Activated naive CD8-positive, alpha-beta T cell treated with anti-CD3 and anti-CD28 coated beads, Interleukin-2, amount 50 U/mL, for 16 hours (primary cell): ENCODE data around the gene ZNF425.
"Not testable (repeated sequence)": the region's sequence is repeated elsewhere in the genome, so short reads cannot be mapped to it uniquely, and the experiment has no call there.

Source experiments
- DNase-seq: peaks from one replicate; pipeline ENCODE4 v3.0.0-alpha.2; 2020; ENCODE audit warnings: low read depth, low spot score

Gene ZNF425

GRCh38 chr7:149074116-149074885 is 51.8 kb downstream of the ZNF425 start:
- no peak for DNase-seq

DNA sequence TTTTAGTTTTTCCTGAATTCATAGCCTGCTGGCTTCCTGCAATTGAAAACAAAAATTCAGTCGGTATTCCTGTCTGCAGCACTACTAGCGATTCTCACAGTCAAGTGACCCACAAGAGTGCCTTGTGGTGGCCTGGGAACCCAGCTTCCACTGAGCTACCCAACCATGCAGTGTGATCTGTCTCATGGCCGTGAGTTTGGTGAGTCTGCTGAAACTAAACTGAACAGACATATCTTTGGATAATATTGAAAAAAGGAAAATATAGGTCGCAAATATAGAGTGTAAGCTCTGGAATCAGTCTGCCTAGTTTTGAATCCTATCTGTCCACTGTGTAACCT is 53.7 kb downstream of the ZNF425 start:
- no peak for DNase-seq

- DNase-seq, result peak; percentile 4
Observed at GRCh38 chr7:149071641-149072437, 54.3 kb downstream of the ZNF425 start.

GRCh38 chr7:149071182-149071635 is 54.9 kb downstream of the ZNF425 start:
- DNase-seq, result no peak

DNA sequence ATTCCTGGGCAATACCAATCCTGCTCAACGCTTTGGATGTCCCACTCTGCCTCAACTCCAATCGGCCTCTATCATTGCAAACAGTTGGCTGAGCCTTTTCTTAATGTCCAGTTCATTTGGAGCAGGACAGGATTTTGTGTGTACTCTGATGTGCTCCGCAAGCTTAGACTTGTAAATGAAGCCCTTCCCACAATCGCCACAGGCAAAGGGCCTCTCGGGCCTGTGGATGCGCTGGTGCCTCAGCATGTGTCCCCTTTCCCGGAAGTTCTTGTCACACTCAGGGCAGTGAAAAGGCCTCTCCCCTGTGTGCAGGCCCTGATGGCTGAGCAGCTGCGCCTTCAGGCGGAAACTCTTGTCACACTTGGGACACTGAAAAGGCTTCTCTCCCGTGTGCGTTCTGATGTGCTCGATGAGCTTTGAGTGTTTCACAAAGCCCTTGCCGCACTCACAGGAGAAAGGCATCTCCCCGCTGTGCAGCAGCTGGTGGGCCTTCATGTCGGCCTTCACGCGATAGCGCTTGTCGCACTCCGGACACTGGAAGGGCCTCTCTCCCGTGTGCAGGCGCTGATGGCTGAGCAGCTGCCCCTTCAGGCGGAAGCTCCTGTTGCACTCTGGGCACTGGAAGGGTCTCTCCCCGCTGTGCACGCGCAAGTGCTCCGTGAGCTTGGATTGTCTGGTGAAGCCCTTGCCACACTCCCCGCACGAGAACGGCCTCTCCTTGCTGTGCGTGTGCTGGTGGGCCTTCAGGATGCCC is 55.6 kb downstream of the ZNF425 start:
- no peak for DNase-seq

GRCh38 chr7:149067869-149068268 is 58.3 kb downstream of the ZNF425 start:
- no peak for DNase-seq

GRCh38 chr7:149063476-149063875 is 62.6 kb downstream of the ZNF425 start:
- no peak for DNase-seq

GRCh38 chr7:149062217-149062899 is 63.8 kb downstream of the ZNF425 start:
- not testable (repeated sequence) for DNase-seq

- no peak for DNase-seq
Observed at GRCh38 chr7:149060156-149060555, 66.0 kb downstream of the ZNF425 start.

DNA sequence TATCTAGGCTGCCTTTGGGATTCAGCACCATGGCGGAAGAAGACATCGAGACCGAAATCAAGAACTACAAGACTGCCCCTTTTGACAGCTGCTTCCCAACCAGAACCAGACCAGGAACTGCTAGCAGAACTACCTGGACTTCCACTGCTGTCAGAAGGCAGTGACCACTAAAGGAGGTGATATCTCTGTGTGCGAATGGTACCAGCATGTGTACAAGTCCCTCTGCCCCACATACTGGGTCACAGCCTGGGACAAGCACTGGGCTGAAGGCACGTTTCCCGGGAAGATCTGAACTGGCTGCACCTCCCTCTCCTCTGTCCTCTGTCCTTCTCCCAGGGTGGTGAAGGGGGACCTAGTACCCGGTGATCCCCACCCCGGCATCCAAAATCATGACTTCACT is 72.2 kb downstream of the ZNF425 start:
- DNase-seq, result no peak

GRCh38 chr7:149053384-149053783 is 72.7 kb downstream of the ZNF425 start:
- no peak for DNase-seq
